ENCODE results near the gene IARS1.

Gene IARS1

DNA sequence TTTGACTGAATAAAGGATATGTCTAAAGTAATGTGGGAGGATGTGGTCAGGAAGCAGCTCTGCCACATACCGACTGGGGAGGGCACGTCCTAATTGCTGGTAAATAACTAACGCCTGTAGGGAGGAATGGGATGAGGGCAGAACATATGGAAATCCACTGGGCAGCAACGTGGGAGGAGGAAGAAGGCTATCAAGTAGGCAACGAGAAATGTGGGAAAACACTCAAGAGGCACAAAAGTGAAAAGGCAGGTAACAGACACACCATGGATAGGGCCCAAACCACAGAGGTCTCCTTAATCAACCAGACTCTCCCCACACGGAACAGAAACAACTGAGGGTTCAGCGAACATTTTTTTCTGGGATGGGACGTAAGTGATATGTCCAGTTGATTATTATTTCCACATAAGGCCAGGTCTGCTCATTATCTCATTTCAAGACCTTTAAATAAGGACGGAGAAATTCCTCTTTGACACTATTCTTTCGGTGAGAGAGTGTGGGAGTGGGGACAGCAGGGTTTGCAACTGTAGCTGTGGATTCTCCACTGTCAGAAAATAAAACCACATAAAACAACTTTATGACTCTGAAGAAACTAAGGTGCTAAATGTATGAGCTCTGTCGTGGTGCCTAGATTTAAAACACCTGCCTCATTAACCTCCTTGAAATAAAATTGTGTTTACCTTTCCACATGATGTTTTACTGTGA is 17.0 kb downstream of the IARS1 start:
- H3K4me3 ChIP-seq (ENCODE audit: low read length in 2 of 2): no peak overlapping the region
- no peaks in the 10 kb centered on the region for H3K27me3 ChIP-seq (ENCODE audit: control insufficient read depth in 1 of 2, insufficient read depth in 2 of 2, low read length in 2 of 2)
- no peaks in the 10 kb centered on the region for H3K4me1 ChIP-seq (ENCODE audit: control insufficient read depth, insufficient read depth, low read length)
- peaks cover 60 to 75% of the 10 kb centered on the region in 2 donors for H3K36me3 ChIP-seq (ENCODE audit: control insufficient read depth in 2 of 2, insufficient read depth in 2 of 2, low read length in 2 of 2)
- no peak overlapping the region for H3K27ac ChIP-seq (ENCODE audit: low read length)
- H3K9me3 ChIP-seq (ENCODE audit: control insufficient read depth in 2 of 2, low read length in 2 of 2): no peaks in the 10 kb centered on the region
- H3K9ac ChIP-seq (ENCODE audit: low read length in 2 of 2): no peak overlapping the region

DNA sequence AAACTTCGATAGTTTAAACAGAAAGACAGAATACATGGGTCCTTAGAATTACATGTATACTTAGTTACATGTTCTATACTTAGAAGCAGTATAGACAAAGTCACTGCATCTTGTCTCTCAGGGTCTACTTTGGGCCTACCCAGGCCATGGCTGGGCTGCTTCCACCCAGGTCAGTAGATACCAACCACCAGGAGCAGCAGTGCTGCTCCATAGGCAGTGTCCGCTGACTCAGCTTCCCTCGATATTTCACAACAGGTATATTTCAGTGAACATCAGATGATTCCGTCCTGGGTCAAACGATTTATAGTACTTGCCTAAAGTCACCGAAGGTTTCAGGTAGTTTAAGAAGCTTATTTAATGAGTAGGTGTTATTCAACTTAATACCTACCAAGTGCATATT is 18.0 kb downstream of the IARS1 start:
- H3K4me3 ChIP-seq (ENCODE audit: low read length in 2 of 2): no peak overlapping the region
- peaks cover 66 to 80% of the 10 kb centered on the region in 2 donors for H3K36me3 ChIP-seq (ENCODE audit: control insufficient read depth in 2 of 2, insufficient read depth in 2 of 2, low read length in 2 of 2)
- no peaks in the 10 kb centered on the region for H3K9me3 ChIP-seq (ENCODE audit: control insufficient read depth in 2 of 2, low read length in 2 of 2)
- H3K4me1 ChIP-seq (ENCODE audit: control insufficient read depth, insufficient read depth, low read length): no peaks in the 10 kb centered on the region
- H3K27me3 ChIP-seq (ENCODE audit: control insufficient read depth in 1 of 2, insufficient read depth in 2 of 2, low read length in 2 of 2): no peaks in the 10 kb centered on the region
- H3K27ac ChIP-seq (ENCODE audit: low read length): no peak overlapping the region
- no peak overlapping the region for H3K9ac ChIP-seq (ENCODE audit: low read length in 2 of 2)

- no peaks in the 10 kb centered on the region for H3K27me3 ChIP-seq (ENCODE audit: control insufficient read depth in 1 of 2, insufficient read depth in 2 of 2, low read length in 2 of 2)
- no peaks in the 10 kb centered on the region for H3K4me1 ChIP-seq (ENCODE audit: control insufficient read depth, insufficient read depth, low read length)
- no peak overlapping the region for H3K9ac ChIP-seq (ENCODE audit: low read length in 2 of 2)
- no peaks in the 10 kb centered on the region for H3K9me3 ChIP-seq (ENCODE audit: control insufficient read depth in 2 of 2, low read length in 2 of 2)
- H3K36me3 ChIP-seq (ENCODE audit: control insufficient read depth in 2 of 2, insufficient read depth in 2 of 2, low read length in 2 of 2): peaks cover 69 to 78% of the 10 kb centered on the region in 2 donors
- no peak overlapping the region for H3K4me3 ChIP-seq (ENCODE audit: low read length in 2 of 2)
- no peak overlapping the region for H3K27ac ChIP-seq (ENCODE audit: low read length)
Measured at GRCh38 chr9:92270511-92270910, 23.0 kb downstream of the IARS1 start.

- H3K36me3 ChIP-seq (ENCODE audit: control insufficient read depth in 2 of 2, insufficient read depth in 2 of 2, low read length in 2 of 2): peaks cover 73 to 79% of the 10 kb centered on the region in 2 donors
- no peaks in the 10 kb centered on the region for H3K4me1 ChIP-seq (ENCODE audit: control insufficient read depth, insufficient read depth, low read length)
- H3K9me3 ChIP-seq (ENCODE audit: control insufficient read depth in 2 of 2, low read length in 2 of 2): no peaks in the 10 kb centered on the region
- no peak overlapping the region for H3K4me3 ChIP-seq (ENCODE audit: low read length in 2 of 2)
- H3K9ac ChIP-seq (ENCODE audit: low read length in 2 of 2): no peak overlapping the region
- no peaks in the 10 kb centered on the region for H3K27me3 ChIP-seq (ENCODE audit: control insufficient read depth in 1 of 2, insufficient read depth in 2 of 2, low read length in 2 of 2)
- H3K27ac ChIP-seq (ENCODE audit: low read length): no peak overlapping the region
Measured at GRCh38 chr9:92266486-92266885, 27.0 kb downstream of the IARS1 start.

DNA sequence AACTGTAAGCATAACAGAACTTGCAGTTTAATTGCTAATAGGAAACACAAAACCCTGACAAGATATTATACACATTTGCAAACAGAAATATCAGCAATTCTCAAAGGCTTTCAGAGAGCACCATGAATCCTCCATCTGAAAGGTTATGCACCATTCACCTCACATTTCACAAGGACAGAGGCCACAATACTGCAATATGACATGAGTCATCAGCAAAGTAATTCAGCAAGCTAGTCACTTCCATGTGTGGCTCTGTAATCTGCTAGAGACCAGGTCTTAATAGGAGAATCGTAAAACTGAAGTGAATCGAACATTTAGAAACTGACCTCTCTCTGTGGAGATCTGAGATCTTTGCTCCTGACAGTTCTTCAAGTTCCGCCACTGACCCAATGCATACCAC is 28.3 kb downstream of the IARS1 start:
- no peaks in the 10 kb centered on the region for H3K27me3 ChIP-seq (ENCODE audit: control insufficient read depth in 1 of 2, insufficient read depth in 2 of 2, low read length in 2 of 2)
- no peak overlapping the region for H3K27ac ChIP-seq (ENCODE audit: low read length)
- peaks cover 70 to 73% of the 10 kb centered on the region in 2 donors for H3K36me3 ChIP-seq (ENCODE audit: control insufficient read depth in 2 of 2, insufficient read depth in 2 of 2, low read length in 2 of 2)
- H3K9ac ChIP-seq (ENCODE audit: low read length in 2 of 2): no peak overlapping the region
- H3K4me1 ChIP-seq (ENCODE audit: control insufficient read depth, insufficient read depth, low read length): no peaks in the 10 kb centered on the region
- no peaks in the 10 kb centered on the region for H3K9me3 ChIP-seq (ENCODE audit: control insufficient read depth in 2 of 2, low read length in 2 of 2)
- H3K4me3 ChIP-seq (ENCODE audit: low read length in 2 of 2): no peak overlapping the region

DNA sequence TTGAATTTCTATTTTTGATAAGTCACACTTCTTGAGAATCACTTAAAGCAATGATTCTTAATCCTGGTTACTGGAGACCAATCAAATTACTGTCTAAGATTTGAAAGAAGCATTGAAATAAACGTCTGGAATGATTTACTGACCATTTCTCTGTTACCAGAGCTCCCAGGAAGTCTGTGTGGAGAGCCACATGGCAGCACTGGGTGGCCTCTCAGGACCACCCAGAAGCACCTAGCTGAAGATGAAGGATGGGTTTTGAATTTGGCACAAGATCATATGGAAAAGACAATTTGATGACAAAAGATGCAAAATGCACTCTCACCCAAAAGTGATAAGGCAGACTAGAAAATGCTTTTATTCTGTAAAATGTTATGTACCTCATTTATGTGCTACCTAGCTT is 30.4 kb downstream of the IARS1 start:
- no peaks in the 10 kb centered on the region for H3K9me3 ChIP-seq (ENCODE audit: control insufficient read depth in 2 of 2, low read length in 2 of 2)
- no peaks in the 10 kb centered on the region for H3K27me3 ChIP-seq (ENCODE audit: control insufficient read depth in 1 of 2, insufficient read depth in 2 of 2, low read length in 2 of 2)
- H3K4me1 ChIP-seq (ENCODE audit: control insufficient read depth, insufficient read depth, low read length): no peaks in the 10 kb centered on the region
- peaks cover 72 to 75% of the 10 kb centered on the region in 2 donors for H3K36me3 ChIP-seq (ENCODE audit: control insufficient read depth in 2 of 2, insufficient read depth in 2 of 2, low read length in 2 of 2)
- H3K4me3 ChIP-seq (ENCODE audit: low read length in 2 of 2): no peak overlapping the region
- H3K27ac ChIP-seq (ENCODE audit: low read length): no peak overlapping the region
- no peak overlapping the region for H3K9ac ChIP-seq (ENCODE audit: low read length in 2 of 2)

- no peaks in the 10 kb centered on the region for H3K9me3 ChIP-seq (ENCODE audit: control insufficient read depth in 2 of 2, low read length in 2 of 2)
Measured at GRCh38 chr9:92257327-92257726, 36.2 kb downstream of the IARS1 start.

DNA sequence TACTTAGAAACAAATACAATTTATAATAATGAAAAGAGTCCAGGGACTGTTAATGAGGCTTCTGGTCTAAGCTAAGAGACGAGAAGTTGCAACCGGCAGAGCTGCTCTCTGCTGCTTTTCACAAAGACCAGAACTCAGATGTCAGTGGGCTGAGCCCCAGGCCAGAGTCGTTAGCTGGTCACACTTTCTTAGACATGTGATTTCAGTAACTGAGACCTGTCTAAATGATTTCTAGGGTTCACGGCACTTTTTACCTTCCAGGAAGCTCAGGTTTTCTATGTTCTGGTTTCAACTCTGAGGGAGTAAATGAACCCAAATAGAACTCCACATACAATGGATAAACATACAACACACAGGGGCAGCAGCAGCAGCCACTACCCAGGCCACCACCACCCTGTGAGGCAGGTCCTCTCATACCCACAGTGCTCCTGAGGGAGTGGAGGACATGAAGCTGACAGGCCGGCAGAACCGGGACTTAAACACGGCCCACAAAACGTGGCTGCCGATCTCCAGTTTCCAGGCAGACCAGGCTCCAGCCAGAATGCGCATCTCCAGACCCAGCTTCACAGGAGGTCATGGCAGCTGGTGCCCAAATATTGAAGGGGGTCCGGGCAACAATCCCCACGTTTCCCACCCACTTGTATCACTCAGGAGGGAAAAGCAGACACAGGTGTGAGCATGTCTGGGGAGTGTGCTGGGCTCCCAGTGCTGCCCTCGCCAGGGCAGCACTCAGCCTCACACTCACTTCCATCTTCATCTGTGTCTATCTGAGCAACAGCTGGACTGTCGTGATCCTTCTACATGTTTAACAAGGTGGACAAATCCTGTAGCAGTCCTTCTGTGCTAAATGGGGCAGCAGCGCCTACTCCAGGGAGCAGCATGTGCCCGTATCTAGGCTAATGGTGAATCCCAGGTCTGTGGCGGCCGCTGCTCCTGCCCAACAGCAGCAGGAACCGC is 38.8 kb downstream of the IARS1 start:
- Histone ChIP-seq H3K27ac (ENCODE audit: low read length) (no peak overlapping the region), H3K4me3 (ENCODE audit: low read length in 2 of 2) (no peak overlapping the region), H3K27me3 (ENCODE audit: control insufficient read depth in 1 of 2, insufficient read depth in 2 of 2, low read length in 2 of 2) (no peaks in the 10 kb centered on the region), H3K36me3 (ENCODE audit: control insufficient read depth in 2 of 2, insufficient read depth in 2 of 2, low read length in 2 of 2) (peaks cover 74 to 75% of the 10 kb centered on the region in 2 donors), H3K9ac (ENCODE audit: low read length in 2 of 2) (no peak overlapping the region), H3K4me1 (ENCODE audit: control insufficient read depth, insufficient read depth, low read length) (no peaks in the 10 kb centered on the region), H3K9me3 (ENCODE audit: control insufficient read depth in 2 of 2, low read length in 2 of 2) (no peaks in the 10 kb centered on the region)

More at GRCh38 chr9:92257327-92257726, 36.2 kb downstream of the IARS1 start:
- Histone ChIP-seq H3K27ac (ENCODE audit: low read length) (no peak overlapping the region), H3K9ac (ENCODE audit: low read length in 2 of 2) (no peak overlapping the region), H3K36me3 (ENCODE audit: control insufficient read depth in 2 of 2, insufficient read depth in 2 of 2, low read length in 2 of 2) (peaks cover 69 to 71% of the 10 kb centered on the region in 2 donors), H3K4me1 (ENCODE audit: control insufficient read depth, insufficient read depth, low read length) (no peaks in the 10 kb centered on the region), H3K4me3 (ENCODE audit: low read length in 2 of 2) (no peak overlapping the region), H3K27me3 (ENCODE audit: control insufficient read depth in 1 of 2, insufficient read depth in 2 of 2, low read length in 2 of 2) (no peaks in the 10 kb centered on the region)

DNA sequence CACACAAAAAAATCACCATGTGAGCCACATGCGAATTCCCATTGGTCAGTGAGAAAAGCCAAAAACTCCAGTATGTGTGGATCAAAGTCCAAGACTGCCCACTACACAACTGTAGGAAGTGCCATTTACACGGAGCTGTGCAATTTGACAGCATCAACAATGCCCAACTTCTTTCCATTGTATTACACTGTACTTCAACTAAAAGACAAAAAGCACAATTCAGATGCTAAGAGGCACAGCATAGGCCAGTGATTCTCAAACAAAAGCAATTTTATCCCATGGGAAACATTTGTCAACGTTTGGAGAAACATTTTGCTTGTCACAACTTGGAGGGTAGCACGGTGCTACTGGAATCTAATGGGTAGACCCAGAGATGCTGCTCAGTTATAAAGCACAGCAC is 39.8 kb downstream of the IARS1 start:
- Histone ChIP-seq H3K27me3 (ENCODE audit: control insufficient read depth in 1 of 2, insufficient read depth in 2 of 2, low read length in 2 of 2) (no peaks in the 10 kb centered on the region), H3K4me3 (ENCODE audit: low read length in 2 of 2) (no peak overlapping the region), H3K4me1 (ENCODE audit: control insufficient read depth, insufficient read depth, low read length) (no peaks in the 10 kb centered on the region), H3K27ac (ENCODE audit: low read length) (no peak overlapping the region), H3K36me3 (ENCODE audit: control insufficient read depth in 2 of 2, insufficient read depth in 2 of 2, low read length in 2 of 2) (peaks cover 66 to 69% of the 10 kb centered on the region in 2 donors), H3K9me3 (ENCODE audit: control insufficient read depth in 2 of 2, low read length in 2 of 2) (no peaks in the 10 kb centered on the region), H3K9ac (ENCODE audit: low read length in 2 of 2) (no peak overlapping the region)

DNA sequence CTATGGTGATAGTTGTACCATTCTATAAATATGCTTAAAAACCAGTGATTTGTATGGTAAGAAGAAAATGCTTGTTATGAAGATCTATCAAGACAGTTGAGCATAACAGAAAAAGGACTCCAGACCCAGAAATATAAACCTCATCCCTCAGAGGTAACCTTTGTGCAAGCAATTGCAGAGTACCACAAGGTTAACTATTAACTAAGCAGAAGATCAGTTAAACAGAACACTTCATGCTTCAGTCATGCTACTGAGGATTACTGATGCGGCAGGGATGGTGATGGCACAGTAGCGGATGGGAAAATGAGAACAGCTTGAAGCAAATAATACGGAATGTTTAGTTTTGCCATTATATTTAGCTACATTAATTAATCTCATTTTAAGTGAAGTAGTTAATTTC is 45.5 kb downstream of the IARS1 start:
- peaks cover 64 to 68% of the 10 kb centered on the region in 2 donors for H3K36me3 ChIP-seq (ENCODE audit: control insufficient read depth in 2 of 2, insufficient read depth in 2 of 2, low read length in 2 of 2)
- no peaks in the 10 kb centered on the region for H3K9me3 ChIP-seq (ENCODE audit: control insufficient read depth in 2 of 2, low read length in 2 of 2)
- no peak overlapping the region for H3K27ac ChIP-seq (ENCODE audit: low read length)
- no peaks in the 10 kb centered on the region for H3K27me3 ChIP-seq (ENCODE audit: control insufficient read depth in 1 of 2, insufficient read depth in 2 of 2, low read length in 2 of 2)
- no peaks in the 10 kb centered on the region for H3K4me1 ChIP-seq (ENCODE audit: control insufficient read depth, insufficient read depth, low read length)
- no peak overlapping the region for H3K4me3 ChIP-seq (ENCODE audit: low read length in 2 of 2)
- H3K9ac ChIP-seq (ENCODE audit: low read length in 2 of 2): no peak overlapping the region

Measured in stomach smooth muscle (tissue), 2 donors.